NCI-H2081 (cell line): Measurements from ENCODE around the gene CTAGE4.
"Not testable (repeated sequence)": the region's sequence is repeated elsewhere in the genome, so short reads cannot be mapped to it uniquely, and the experiment has no call there.

Experiments
- DNase-seq, 2 experiments: peaks; one replicate each; lab custom pipeline; 2025; lab: John Stamatoyannopoulos, UW

CTAGE4 gene

DNA sequence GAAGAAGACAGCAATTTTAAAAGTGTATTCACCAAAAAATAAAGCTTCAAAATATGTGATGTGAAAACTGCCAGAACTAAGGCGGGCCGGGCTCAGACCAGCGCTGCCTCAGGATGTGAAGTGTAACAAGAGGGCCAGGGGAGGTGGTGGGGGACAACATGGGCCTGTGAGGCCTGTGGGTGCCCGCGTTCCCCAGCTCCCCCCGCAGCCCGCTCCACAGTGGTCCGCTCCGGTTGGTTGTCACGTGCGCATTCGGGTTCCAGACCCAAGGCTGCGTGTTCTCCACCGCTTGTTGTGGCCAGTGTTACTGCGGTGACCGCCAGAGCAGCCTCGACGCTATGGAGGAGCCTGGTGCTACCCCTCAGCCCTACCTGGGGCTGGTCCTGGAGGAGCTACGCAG is at the start of gene CTAGE4:
CTAGE4 (plus strand) TSS at position 301 of the 400 bp plus-strand sequence; CDS start at position 339, 38 bp downstream.
- not testable (repeated sequence) for DNase-seq

DNA sequence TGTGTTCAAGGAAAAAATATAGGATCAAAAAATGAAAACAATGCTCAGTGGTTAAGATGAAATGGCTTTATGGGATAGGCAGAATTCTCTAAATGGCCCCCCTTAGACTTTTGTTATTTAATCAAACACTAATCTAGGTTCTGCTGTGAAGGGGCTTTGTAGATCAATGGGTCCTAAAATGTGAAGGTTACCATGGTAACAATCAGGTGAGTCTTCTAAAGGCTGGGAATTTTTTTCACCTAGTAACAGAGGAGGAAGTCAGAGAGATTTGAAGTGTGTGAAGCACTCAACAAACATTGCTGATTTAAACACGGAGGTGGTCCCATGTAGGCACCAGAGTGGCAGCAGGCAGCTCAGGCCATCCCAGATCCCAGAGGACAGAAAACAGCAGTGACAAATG is 49.1 kb upstream of the CTAGE4 start:
- no peak for DNase-seq

DNA sequence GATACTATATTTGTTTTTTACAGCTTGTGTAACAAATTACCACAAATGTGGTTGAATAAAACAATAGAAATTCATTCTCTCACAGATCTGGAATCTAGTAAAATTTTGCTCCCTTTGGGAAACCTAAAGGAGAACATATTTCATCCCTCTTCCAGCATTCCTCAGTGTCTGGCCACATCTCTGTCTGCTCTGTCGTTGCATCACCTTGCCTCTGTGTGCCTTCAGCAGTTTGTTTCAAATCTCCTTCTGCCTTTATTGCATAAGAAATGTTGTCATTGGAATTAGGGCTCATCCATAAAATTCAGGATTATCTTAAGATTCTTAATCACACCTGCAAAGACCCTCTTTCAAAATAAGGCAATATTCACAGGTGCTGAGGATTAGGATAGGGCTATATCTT is 45.8 kb upstream of the CTAGE4 start:
- DNase-seq: no peak

DNA sequence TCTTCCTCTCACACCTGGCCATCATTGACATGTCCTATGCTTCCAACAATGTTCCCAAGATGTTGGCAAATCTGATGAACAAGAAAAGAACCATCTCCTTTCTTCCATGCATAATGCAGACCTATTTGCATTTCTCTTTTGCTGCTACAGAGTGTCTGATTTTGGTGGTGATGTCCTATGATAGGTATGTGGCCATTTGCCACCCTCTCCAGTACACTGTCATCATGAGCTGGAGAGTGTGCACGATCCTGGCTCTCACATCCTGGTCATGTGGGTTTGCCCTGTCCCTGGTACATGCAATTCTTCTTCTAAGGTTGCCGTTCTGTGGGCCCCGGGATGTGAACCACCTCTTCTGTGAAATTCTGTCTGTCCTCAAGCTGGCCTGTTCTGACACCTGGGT is 41.1 kb upstream of the CTAGE4 start:
- no peak for DNase-seq

DNA sequence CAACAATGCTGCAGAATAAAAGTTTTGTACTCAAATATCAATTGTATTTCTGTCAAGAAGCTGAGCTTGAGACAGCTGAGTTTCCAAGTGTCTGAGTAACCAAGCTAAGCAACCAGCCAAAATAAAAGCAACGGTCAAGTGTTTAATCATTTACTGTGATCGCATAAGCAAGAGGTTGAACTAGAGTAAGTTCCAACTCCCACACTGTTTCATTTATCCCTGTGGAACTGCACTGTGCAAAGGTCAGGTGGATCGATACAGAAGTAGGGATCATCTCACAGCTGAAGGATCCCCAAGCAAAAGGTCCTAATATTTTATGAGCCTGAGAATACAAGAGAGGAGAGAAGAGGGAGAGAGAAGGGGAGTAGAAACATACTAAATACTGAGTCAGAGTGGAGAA is 38.8 kb upstream of the CTAGE4 start:
- no peak for DNase-seq

DNA sequence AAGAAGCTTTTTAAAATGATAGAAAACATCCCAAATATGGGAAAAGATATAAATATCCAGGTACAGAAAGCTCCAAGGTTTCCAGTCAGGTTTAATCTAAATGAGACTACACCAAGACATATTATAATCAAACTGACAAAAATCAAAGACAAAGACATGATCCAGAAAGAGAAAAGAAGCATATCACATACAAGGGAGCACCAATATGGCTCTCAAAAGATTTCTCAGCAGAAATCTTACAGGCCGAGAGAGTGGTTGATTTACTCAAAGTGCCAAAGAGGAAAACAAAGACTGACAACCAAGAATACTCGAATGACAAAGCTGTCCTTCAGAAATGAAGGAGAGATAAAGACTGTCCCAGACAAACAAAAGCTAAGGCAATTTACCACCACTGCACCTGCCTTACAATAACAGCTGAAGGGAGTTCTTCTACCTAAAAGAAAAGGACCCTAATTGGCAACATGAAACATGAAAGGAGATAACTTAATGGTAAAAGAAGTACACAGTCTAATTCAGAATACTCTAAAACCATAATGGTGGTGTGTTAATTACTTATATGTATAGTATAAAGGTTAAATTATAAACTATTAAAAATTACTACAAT is 34.9 kb upstream of the CTAGE4 start:
- DNase-seq: no peak

- DNase-seq: no peak
Measured at GRCh38 chr7:144158861-144159260, 24.4 kb upstream of the CTAGE4 start.

DNA sequence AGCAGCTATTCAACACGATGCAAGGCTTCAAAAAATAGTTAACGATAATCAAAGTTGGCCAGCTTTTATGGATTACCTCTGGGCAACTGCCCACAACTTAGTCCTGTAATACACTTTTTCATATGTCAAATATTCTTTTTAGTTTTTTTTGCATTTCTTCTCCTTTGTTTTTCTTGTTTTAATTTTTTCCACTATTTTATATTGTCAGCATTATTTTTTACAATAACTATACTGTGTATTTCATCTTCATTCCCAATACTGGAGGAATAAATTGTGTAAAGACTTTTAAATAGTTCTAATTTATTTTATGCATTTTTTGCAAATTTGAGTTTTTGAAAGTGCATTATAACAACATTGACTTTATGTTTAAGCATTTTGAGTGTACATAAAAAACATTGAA is 18.5 kb upstream of the CTAGE4 start:
- no peak for DNase-seq

- not testable (repeated sequence) for DNase-seq
Measured at GRCh38 chr7:144171594-144172350, 11.5 kb upstream of the CTAGE4 start.

DNA sequence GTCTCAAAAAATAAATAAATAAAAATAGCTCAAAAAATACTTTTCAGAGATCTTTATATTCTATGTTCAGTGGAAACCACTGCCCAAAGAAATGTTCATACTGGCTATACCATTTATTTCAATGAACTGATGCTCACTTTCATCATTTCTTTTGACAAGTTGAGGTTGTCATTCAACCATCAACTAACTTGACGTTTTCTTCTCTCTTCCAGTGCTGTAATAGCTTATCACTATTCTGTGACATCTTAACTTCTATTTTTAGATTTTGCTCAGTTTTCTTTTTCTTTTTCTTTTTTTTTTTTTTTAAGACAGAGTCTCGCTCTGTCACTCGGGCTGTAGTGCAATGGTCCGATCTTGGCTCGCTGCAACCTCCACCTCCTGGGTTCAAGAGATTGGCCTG is 8.7 kb upstream of the CTAGE4 start:
- no peak for DNase-seq

DNA sequence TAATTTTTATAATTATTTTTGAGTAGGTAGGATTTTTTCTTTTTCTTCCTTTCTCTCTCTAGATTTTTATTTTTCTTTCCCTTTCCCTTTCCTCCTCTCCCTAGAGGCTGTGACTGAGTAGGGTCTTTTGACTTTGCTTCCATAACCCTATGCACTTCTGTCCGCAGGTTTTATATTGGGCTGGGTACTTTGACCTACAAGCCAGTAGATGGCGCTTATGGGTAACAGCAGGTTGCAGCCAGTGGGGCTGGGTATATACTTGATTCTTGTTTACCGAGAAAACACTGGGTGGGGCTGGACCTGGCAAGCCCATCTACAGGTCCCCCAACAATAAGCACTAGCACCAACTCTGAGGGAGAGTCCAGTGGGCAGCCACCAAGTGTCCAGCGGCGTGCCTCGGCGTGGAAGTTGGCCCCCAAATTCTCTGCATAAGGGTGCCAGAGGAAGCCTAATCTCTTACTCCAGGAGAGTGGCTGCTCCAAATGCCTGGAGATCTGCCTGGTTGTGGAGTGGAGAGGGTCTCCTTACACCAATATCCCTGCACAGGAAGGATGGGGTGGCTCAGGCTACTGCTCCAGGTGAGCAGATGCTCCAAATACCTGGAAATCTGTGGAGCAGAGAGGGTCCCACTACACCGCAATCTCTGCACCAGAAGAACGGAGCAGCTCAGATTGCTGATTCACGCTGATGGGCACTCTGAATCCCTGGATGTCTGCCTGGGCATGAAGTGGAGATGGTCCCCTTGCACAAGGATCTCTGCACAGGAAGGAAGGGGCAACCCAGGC is 4.7 kb upstream of the CTAGE4 start:
- peak; percentile 15 to 28 for DNase-seq

DNA sequence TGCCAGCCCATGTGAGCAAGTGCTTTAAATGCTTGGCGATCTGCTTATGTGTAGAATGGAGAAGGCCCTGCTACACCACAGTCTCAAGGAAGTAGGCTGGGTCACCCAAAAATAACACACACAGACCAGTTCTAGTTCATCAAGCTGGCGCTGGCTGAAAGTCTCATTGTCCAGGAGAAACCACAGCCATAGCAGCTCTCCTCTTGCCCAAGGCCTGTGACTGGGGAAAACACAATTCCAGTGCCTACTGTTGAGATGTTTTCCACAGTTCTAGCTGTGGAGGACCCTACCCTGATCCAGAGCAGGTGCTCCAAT is 4.1 kb upstream of the CTAGE4 start:
- DNase-seq: not testable (repeated sequence)

DNA sequence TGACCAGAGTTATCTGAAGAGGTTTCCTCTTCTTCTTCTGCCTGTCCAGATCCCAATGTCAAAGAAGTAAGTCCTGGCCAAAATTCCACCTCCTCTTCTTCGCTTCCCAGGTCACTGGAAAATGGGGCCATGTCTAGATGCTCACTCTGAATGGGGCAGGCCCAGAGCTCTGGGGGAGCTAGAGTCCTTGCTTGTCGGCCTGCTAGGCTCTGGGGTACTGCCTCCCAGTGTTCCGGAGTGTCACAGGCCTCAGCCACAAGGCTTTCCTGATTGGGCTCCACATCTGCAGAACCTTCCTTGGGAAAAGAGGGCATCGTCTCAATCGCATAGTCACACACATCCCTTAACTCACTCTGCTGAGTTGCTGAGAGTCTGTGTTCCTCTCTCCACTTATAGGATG is 4.6 kb downstream of the CTAGE4 start:
- not testable (repeated sequence) for DNase-seq

- DNase-seq: not testable (repeated sequence)
Measured at GRCh38 chr7:144188578-144189171, 5.4 kb downstream of the CTAGE4 start.

GRCh38 chr7:144193782-144194181 is 10.5 kb downstream of the CTAGE4 start:
- DNase-seq: not testable (repeated sequence)

GRCh38 chr7:144194453-144194852 is 11.2 kb downstream of the CTAGE4 start:
- not testable (repeated sequence) for DNase-seq

DNA sequence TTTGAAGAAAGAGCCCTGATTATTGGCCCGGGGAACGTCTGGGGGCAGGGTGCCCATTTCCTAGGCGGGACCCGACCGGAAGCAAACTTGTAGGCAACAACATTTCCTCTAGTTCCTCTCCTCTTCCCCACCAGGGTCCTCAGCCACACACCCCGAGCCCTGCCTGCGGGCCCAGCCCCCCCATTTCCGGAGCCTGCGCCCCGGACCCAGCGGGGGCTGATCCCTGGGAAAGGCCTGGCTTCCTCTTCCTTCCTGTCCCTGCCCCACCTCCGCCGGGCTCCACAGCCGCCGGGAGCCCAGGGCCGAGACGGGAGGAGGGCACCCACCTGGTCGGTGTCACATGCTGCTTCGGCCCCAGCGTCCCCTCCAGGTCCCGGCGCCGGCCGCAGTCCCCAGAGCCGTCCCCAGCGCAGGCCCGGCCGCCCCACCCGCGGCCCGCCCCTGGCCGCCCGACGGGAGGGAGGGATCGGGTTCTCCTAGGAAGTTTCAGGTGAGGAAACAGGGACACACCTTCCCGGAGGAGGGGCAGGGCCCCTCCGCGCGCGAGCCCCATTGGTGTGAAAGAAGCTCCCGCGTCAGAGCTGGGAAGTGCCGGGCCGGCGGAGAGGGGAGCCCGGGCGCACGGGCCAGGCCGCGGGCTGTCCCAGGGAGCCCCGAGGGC is 12.1 kb downstream of the CTAGE4 start, which contains the start of gene ARHGEF35:
ARHGEF35 (minus strand) TSS at position 622 of the 661 bp plus-strand sequence. CDS start 7,450 bp downstream, outside the sequence.
- DNase-seq: not testable (repeated sequence)

DNA sequence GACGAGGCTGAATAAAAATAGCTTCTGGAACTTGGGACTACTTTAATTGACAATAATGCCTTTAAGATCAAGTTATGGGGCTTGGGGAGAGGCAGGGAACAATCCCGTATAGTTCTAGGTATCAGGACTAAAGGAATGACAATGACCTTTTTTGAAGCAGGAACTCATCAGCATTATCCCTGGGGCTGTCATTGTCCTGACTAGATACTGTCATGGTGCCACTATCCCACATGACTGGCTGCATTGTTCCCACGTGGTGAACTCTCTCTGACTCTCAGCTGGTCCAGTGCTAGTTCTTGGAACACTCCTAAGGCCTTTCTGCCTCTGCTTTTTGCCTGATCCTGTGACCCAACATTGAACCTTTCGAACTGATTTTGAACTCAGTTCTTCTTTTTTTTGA is 15.7 kb downstream of the CTAGE4 start:
- not testable (repeated sequence) for DNase-seq

DNA sequence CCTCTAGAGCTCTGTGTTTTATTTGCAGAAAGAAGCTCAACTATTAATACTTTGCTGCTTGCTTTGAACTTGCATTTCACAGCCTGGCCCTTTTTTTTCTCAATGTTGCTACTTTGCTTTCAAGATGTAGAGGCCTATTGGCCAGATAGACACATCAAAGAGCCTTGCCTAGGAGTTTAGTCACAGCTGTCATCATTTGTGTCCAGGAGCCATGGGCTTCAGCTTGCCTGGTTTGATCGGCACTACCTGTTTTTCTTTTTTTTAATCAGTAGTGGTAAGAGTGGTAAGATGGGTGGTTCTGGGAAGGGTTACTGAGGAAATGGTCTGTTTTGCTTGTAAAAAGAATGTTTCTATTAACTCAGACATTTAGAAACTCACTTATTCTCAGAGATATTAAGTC is 18.7 kb downstream of the CTAGE4 start:
- not testable (repeated sequence) for DNase-seq

DNA sequence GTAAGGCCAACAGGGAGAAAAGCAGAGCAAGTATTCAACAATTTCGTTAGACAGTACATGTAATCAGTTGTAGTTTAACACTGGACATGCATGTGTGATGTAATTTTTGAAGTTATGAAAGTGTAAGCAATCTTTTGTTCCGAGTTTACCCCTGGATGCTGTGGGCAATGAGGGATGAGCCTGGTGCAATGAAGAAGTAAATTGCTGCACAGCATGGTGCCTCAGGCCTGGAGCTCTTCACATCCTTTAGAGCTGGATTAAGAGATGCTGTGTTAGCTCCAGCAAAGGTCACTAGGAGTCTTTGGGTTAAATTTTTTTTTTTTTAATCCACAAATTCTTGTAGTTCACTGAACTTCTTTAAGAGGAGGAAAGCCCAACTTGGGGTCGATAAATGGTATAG is 19.8 kb downstream of the CTAGE4 start:
- not testable (repeated sequence) for DNase-seq

- DNase-seq: not testable (repeated sequence)
Measured at GRCh38 chr7:144205306-144205705, 22.0 kb downstream of the CTAGE4 start.

GRCh38 chr7:144217200-144217599 is 33.9 kb downstream of the CTAGE4 start:
- not testable (repeated sequence) for DNase-seq
